ENCODE measurements around the gene HS6ST1. TPM values are rescaled to one million over a fixed set of nuclear protein-coding genes. Genes with fewer than 3 reads are reported as not detected.
A peak's percentile ranks its signal among the peaks of the same experiment; 100 is the strongest.

The HS6ST1 gene
- total and polyA plus RNA-seq, 12 donors: 20.5 to 262 (median 97.1) TPM

- peak in 5 of 7 donors; percentile 20 to 51 (median 31) for DNase-seq
- no peak overlapping the region for H3K4me3 ChIP-seq
- TF ChIP-seq CTCF (IDR thresholded peaks at IDR 0.05) (no peak), POLR2A (IDR thresholded peaks at IDR 0.05) (no peak)
- peaks cover 0 to 7% of the 10 kb centered on the region in 2 donors for H3K36me3 ChIP-seq (replicated peaks in 1 of 2)
- no peaks in the 10 kb centered on the region for H3K9me3 ChIP-seq (replicated peaks in 1 of 3)
- intact Hi-C loops (cut with DNase I): no loop called here
- peaks cover 45 to 65% of the 10 kb centered on the region in 2 donors for H3K4me1 ChIP-seq (replicated peaks in 1 of 2)
- WGBS, 4 donors: 54 to 70% (median 64%) methylated on average over 4 to 11 of the region's 11 CpGs
- H3K27ac ChIP-seq: peak overlapping the region in 4 of 5 donors; percentile 83 to 91 (median 86)
- H3K27me3 ChIP-seq: no peaks in the 10 kb centered on the region
Measured at GRCh38 chr2:128279786-128280157, 38.9 kb downstream of the HS6ST1 start.

DNA sequence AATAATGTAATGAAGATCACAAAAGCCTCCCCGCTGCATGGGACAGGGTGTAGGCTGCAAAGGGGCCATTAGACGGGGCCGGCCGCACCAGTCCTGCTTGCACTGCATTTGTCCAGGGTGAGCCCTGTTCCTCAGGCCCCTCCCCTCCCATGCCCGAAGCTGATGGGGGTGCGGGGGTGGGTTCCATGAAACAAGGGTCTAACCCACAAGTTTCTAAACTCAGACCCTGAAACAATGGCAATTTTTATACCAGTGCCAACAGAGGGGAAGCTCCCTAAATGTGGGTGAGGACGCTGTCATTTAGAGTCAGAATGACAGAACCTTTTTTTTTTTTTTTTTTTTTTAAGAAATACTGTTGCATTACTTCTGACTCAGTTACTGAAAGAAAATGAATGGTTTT is 39.7 kb downstream of the HS6ST1 start:
- Histone ChIP-seq H3K4me1 (replicated peaks in 1 of 2) (peaks cover 45 to 65% of the 10 kb centered on the region in 2 donors), H3K27ac (peak overlapping the region in 3 of 5 donors; percentile 6 to 86 (median 49)), H3K36me3 (replicated peaks in 1 of 2) (peaks cover 0 to 7% of the 10 kb centered on the region in 2 donors), H3K4me3 (no peak overlapping the region), H3K9me3 (replicated peaks in 1 of 3) (no peaks in the 10 kb centered on the region), H3K27me3 (no peaks in the 10 kb centered on the region)
- intact Hi-C loops (cut with DNase I): no loop called here
- 71 to 77% (median 75%) methylated on average over 7 of the region's 7 CpGs for WGBS, 4 donors
- TF ChIP-seq CTCF (IDR thresholded peaks at IDR 0.05): no peak
- no peak for TF ChIP-seq POLR2A (IDR thresholded peaks at IDR 0.05)
- peak in 6 of 7 donors; percentile 6 to 46 (median 15) for DNase-seq

- H3K9me3 ChIP-seq (replicated peaks in 1 of 3): no peaks in the 10 kb centered on the region
- intact Hi-C loops (cut with DNase I): no loop called here
- no peaks in the 10 kb centered on the region for H3K27me3 ChIP-seq
- 61 to 78% (median 67%) methylated on average over 9 to 14 of the region's 14 CpGs for WGBS, 4 donors
- DNase-seq: peak; percentile 28 to 61 (median 56)
- TF ChIP-seq POLR2A (IDR thresholded peaks at IDR 0.05) (no peak), CTCF (IDR thresholded peaks at IDR 0.05) (no peak)
- peaks cover 42 to 56% of the 10 kb centered on the region in 2 donors for H3K4me1 ChIP-seq (replicated peaks in 1 of 2)
- peak overlapping the region in 3 of 5 donors; percentile 16 to 54 (median 49) for H3K27ac ChIP-seq
- peaks cover 0 to 7% of the 10 kb centered on the region in 2 donors for H3K36me3 ChIP-seq (replicated peaks in 1 of 2)
- no peak overlapping the region for H3K4me3 ChIP-seq
Measured at GRCh38 chr2:128277961-128278681, 40.5 kb downstream of the HS6ST1 start.

- intact Hi-C loops (cut with DNase I): no loop called here
- 80 to 91% (median 86%) methylated on average over 9 to 17 of the region's 17 CpGs for WGBS, 4 donors
- Histone ChIP-seq H3K4me1 (replicated peaks in 1 of 2) (peaks cover 31 to 46% of the 10 kb centered on the region in 2 donors), H3K9me3 (replicated peaks in 1 of 3) (no peaks in the 10 kb centered on the region), H3K36me3 (replicated peaks in 1 of 2) (peaks cover 0 to 7% of the 10 kb centered on the region in 2 donors), H3K27me3 (no peaks in the 10 kb centered on the region), H3K27ac (peak overlapping the region in 2 of 5 donors; percentile 16 to 54), H3K4me3 (no peak overlapping the region)
- peak in 5 of 7 donors; percentile 10 to 46 (median 17) for DNase-seq
- TF ChIP-seq POLR2A (IDR thresholded peaks at IDR 0.05) (no peak), CTCF (IDR thresholded peaks at IDR 0.05) (no peak)
Measured at GRCh38 chr2:128276878-128277675, 41.6 kb downstream of the HS6ST1 start.

Data from adrenal gland (tissue), 12 donors.